OCI-M1 (cell line): ENCODE measurements around the gene SERINC3.
A peak's percentile ranks its signal among the peaks of the same experiment; 100 is the strongest.
"Not testable (repeated sequence)": the region's sequence is repeated elsewhere in the genome, so short reads cannot be mapped to it uniquely, and the experiment has no call there.

ENCODE experiments used
- DNase-seq: peaks from one replicate; lab custom pipeline; 2025; lab: John Stamatoyannopoulos, UW

SERINC3 gene

GRCh38 chr20:44521484-44522481 lies at the start of gene SERINC3:
Gene SERINC3, minus strand, starts transcription at chr20:44522070. Its CDS starts 119 bp downstream, at chr20:44521951.
- DNase-seq, result peak; percentile 97

GRCh38 chr20:44571362-44571988 lies 49.6 kb upstream of the SERINC3 start:
- no peak for DNase-seq

GRCh38 chr20:44570367-44570766 lies 48.5 kb upstream of the SERINC3 start:
- no peak for DNase-seq

GRCh38 chr20:44566811-44567210 lies 44.9 kb upstream of the SERINC3 start:
- DNase-seq, result no peak

- DNase-seq, result no peak
Observed at GRCh38 chr20:44566018-44566417, 44.1 kb upstream of the SERINC3 start.

- DNase-seq, result no peak
Observed at GRCh38 chr20:44561876-44562275, 40.0 kb upstream of the SERINC3 start.

GRCh38 chr20:44560818-44561217 lies 38.9 kb upstream of the SERINC3 start:
- not testable (repeated sequence) for DNase-seq

- DNase-seq, result no peak
Observed at GRCh38 chr20:44560229-44560628, 38.4 kb upstream of the SERINC3 start.

GRCh38 chr20:44559302-44559701 lies 37.4 kb upstream of the SERINC3 start:
- no peak for DNase-seq

- peak; percentile 69 for DNase-seq
Observed at GRCh38 chr20:44552950-44553908, 31.4 kb upstream of the SERINC3 start.

- DNase-seq, result no peak
Observed at GRCh38 chr20:44552568-44552949, 30.7 kb upstream of the SERINC3 start.

- DNase-seq, result peak; percentile 86
Observed at GRCh38 chr20:44552050-44552449, 30.2 kb upstream of the SERINC3 start.

GRCh38 chr20:44549123-44549522 lies 27.3 kb upstream of the SERINC3 start:
- peak; percentile 54 for DNase-seq

GRCh38 chr20:44547419-44547818 lies 25.5 kb upstream of the SERINC3 start:
- DNase-seq, result no peak

GRCh38 chr20:44544263-44544662 lies 22.4 kb upstream of the SERINC3 start:
- peak; percentile 90 for DNase-seq

- DNase-seq, result no peak
Observed at GRCh38 chr20:44543358-44543757, 21.5 kb upstream of the SERINC3 start.

GRCh38 chr20:44542890-44543289 lies 21.0 kb upstream of the SERINC3 start:
- peak; percentile 36 for DNase-seq

- DNase-seq, result peak; percentile 35
Observed at GRCh38 chr20:44541992-44542391, 20.1 kb upstream of the SERINC3 start.

GRCh38 chr20:44540834-44541233 lies 19.0 kb upstream of the SERINC3 start:
- DNase-seq, result no peak

- DNase-seq, result peak; percentile 21
Observed at GRCh38 chr20:44537993-44538392, 16.1 kb upstream of the SERINC3 start.

- peak; percentile 41 for DNase-seq
Observed at GRCh38 chr20:44536175-44536574, 14.3 kb upstream of the SERINC3 start.

GRCh38 chr20:44533928-44534327 lies 12.1 kb upstream of the SERINC3 start:
- DNase-seq, result peak; percentile 27
